HG03439 (cell line): ENCODE data around the gene NRAP.
A peak's percentile ranks its signal among the peaks of the same experiment; 100 is the strongest.

ENCODE experiments used
- ATAC-seq: cut with Tn5 transposase; IDR thresholded peaks from one replicate; pipeline ENCODE4 v1.9.1; 2021; ENCODE audit warnings: mild to moderate bottlenecking, moderate library complexity; ENCODE audit not compliant: unreplicated experiment

The NRAP gene

GRCh38 chr10:113613427-113613826, 50.4 kb downstream of the NRAP start:
- ATAC-seq: no peak

GRCh38 chr10:113612154-113612553, 51.7 kb downstream of the NRAP start:
- ATAC-seq: no peak

GRCh38 chr10:113610631-113611601, 52.9 kb downstream of the NRAP start:
- no peak for ATAC-seq

- ATAC-seq: no peak
These were observed 54.1 kb downstream of the NRAP start for GRCh38 chr10:113609704-113610108.

GRCh38 chr10:113605268-113605978, 58.4 kb downstream of the NRAP start:
- no peak for ATAC-seq

GRCh38 chr10:113604572-113604971, 59.3 kb downstream of the NRAP start:
- ATAC-seq: no peak

GRCh38 chr10:113603057-113603777, 60.6 kb downstream of the NRAP start:
- no peak for ATAC-seq

GRCh38 chr10:113600569-113600968, 63.3 kb downstream of the NRAP start:
- no peak for ATAC-seq

- no peak for ATAC-seq
These were observed 69.2 kb downstream of the NRAP start for GRCh38 chr10:113594652-113595051.

GRCh38 chr10:113592380-113592779, 71.5 kb downstream of the NRAP start:
- ATAC-seq: no peak

GRCh38 chr10:113590581-113590980, 73.3 kb downstream of the NRAP start:
- ATAC-seq: no peak

- no peak for ATAC-seq
These were observed 74.6 kb downstream of the NRAP start for GRCh38 chr10:113589201-113589770.

GRCh38 chr10:113585949-113586348, 77.9 kb downstream of the NRAP start:
- peak; percentile 53 for ATAC-seq

GRCh38 chr10:113583571-113583970, 80.3 kb downstream of the NRAP start:
- ATAC-seq: no peak

GRCh38 chr10:113581092-113581491, 82.7 kb downstream of the NRAP start:
- no peak for ATAC-seq

GRCh38 chr10:113578773-113579172, 85.1 kb downstream of the NRAP start:
- ATAC-seq: no peak

GRCh38 chr10:113576852-113577251, 87.0 kb downstream of the NRAP start:
- ATAC-seq: no peak

- no peak for ATAC-seq
These were observed 90.5 kb downstream of the NRAP start for GRCh38 chr10:113573368-113573767.

GRCh38 chr10:113572520-113573290, 91.1 kb downstream of the NRAP start:
- ATAC-seq: no peak

- ATAC-seq: no peak
These were observed 94.3 kb downstream of the NRAP start for GRCh38 chr10:113569576-113569975.
